VCaP (cell line): ENCODE measurements around the gene CCDC197.

ENCODE experiments used
- H3K27ac ChIP-seq: fragments of 450-650 bp; 2 replicates; pipeline ENCODE4 v1.5.1; 2017
- CTCF ChIP-seq: fragments of 450-650 bp; conservative IDR thresholded peaks from 2 replicates; pipeline ENCODE4 v1.5.1; 2017; ENCODE audit warnings: mild to moderate bottlenecking, moderate library complexity

CCDC197 gene

GRCh38 chr14:94005324-94006073, 8.4 kb downstream of the CCDC197 start:
- no peak overlapping the region for H3K27ac ChIP-seq
- no peak; the same call in 1 of the 2 replicates for TF ChIP-seq CTCF

- TF ChIP-seq CTCF = no peak
- H3K27ac ChIP-seq = no peak overlapping the region
These were observed 11.1 kb downstream of the CCDC197 start for GRCh38 chr14:94008234-94008633.

GRCh38 chr14:94009767-94010166, 12.7 kb downstream of the CCDC197 start:
- TF ChIP-seq CTCF = no peak
- H3K27ac ChIP-seq = no peak overlapping the region

GRCh38 chr14:94010625-94011024, 13.5 kb downstream of the CCDC197 start:
- H3K27ac ChIP-seq = no peak overlapping the region
- no peak for TF ChIP-seq CTCF

- TF ChIP-seq CTCF = no peak
- no peak overlapping the region for H3K27ac ChIP-seq
These were observed 14.7 kb downstream of the CCDC197 start for GRCh38 chr14:94011795-94012194.

- no peak overlapping the region for H3K27ac ChIP-seq
- no peak for TF ChIP-seq CTCF
These were observed 17.3 kb downstream of the CCDC197 start for GRCh38 chr14:94014382-94014781.

GRCh38 chr14:94015223-94015622, 18.1 kb downstream of the CCDC197 start:
- TF ChIP-seq CTCF = no peak
- H3K27ac ChIP-seq = no peak overlapping the region
